HepG2 (cell line): ENCODE data around the gene KLF16. TPM values are rescaled to one million over a fixed set of nuclear protein-coding genes. Genes with fewer than 3 reads are reported as not detected.
A peak's percentile ranks its signal among the peaks of the same experiment; 100 is the strongest.

Experiments
- ATAC-seq: fragments of 200-7000 bp; cut with Tn5 transposase; 3 replicates; pipeline ENCODE4 v1.9.1; 2020; ENCODE audit warnings: mild to moderate bottlenecking, moderate library complexity
- BruUV-seq: library from RNA; stranded (reverse); fragments of 400-500 nt; replicated peaks from 2 replicates; lab custom pipeline; 2021; lab: Mats Ljungman, UMichigan
- CTCF ChIA-PET: fragments of 300-600 bp; formaldehyde crosslinking; extraction: SDS; loops from one replicate; lab custom pipeline; 2021; ENCODE audit warnings: low total read pairs, inconsistent platforms, low intra/inter-chr PET ratio; lab: Yijun Ruan, JAX
- POLR2A ChIA-PET: fragments of 350-600 bp; sonication (Branson Sonifier 250); formaldehyde crosslinking; loops from one replicate; lab custom pipeline; 2020; ENCODE audit warnings: antibody characterized with exemption, inconsistent platforms; lab: Yijun Ruan, JAX
- DNase-seq: peaks from one replicate; pipeline ENCODE4 v3.0.0-alpha.2; 2015; ENCODE audit warnings: low spot score
- FAIRE-seq: peaks from 3 replicates; lab custom pipeline; 2011; peaks lifted over from hg19 to GRCh38; lab: Jason Lieb, UNC
- H2AFZ ChIP-seq: one replicate; pipeline ENCODE4 v1.6.1; 2011; ENCODE audit warnings: low read length, inconsistent platforms
- H3K27ac ChIP-seq: fragments of 300-600 bp; 3 replicates; pipeline ENCODE4 v1.8.0; 2011; ENCODE audit warnings: mixed run types, mild to moderate bottlenecking, mixed read lengths, low read length, inconsistent platforms; ENCODE audit not compliant: insufficient read depth; ENCODE audit errors: extremely low read length
- H3K27me3 ChIP-seq, 2 experiments: fragments of 200-600 bp in 1 of 2; 2 replicates in 1 of 2; 3 replicates in 1 of 2; pipeline versions ENCODE4 v1.6.0 to v1.8.0; 2011; ENCODE audit warnings: low read length in 2 of 2, mild to moderate bottlenecking in 2 of 2, moderate library complexity in 2 of 2, inconsistent platforms in 1 of 2; ENCODE audit not compliant: insufficient read depth in 2 of 2, control insufficient read depth in 1 of 2
- H3K36me3 ChIP-seq, 2 experiments: fragments of 200-600 bp in 1 of 2; replicated peaks in 1 of 2; 2 replicates in 1 of 2; 3 replicates in 1 of 2; pipeline versions ENCODE4 v1.5.1 to v1.8.0; 2011; ENCODE audit warnings: low read length in 2 of 2, inconsistent platforms in 1 of 2; ENCODE audit not compliant: insufficient read depth in 2 of 2, control insufficient read depth in 1 of 2
- H3K4me1 ChIP-seq: 2 replicates; pipeline ENCODE4 v1.5.1; 2012; ENCODE audit warnings: low read length, inconsistent platforms; ENCODE audit not compliant: insufficient read depth
- H3K4me2 ChIP-seq: 2 replicates; pipeline ENCODE4 v1.6.0; 2011; ENCODE audit warnings: low read depth, low read length, inconsistent platforms
- H3K4me3 ChIP-seq, 3 experiments: fragments of 200-600 bp in 1 of 3; sonication (generic), shearing (Covaris generic) in 1 of 3; replicated peaks in 1 of 3; 2 replicates each; pipeline ENCODE4 v1.5.1; 2011 to 2016; ENCODE audit warnings: low read length in 3 of 3, inconsistent platforms in 2 of 3, low read depth in 2 of 3, mild to moderate bottlenecking in 2 of 3, control low read depth in 1 of 3, mixed read lengths in 1 of 3; ENCODE audit not compliant: insufficient read depth in 1 of 3
- H3K79me2 ChIP-seq: one replicate; pipeline ENCODE4 v1.6.1; 2011; ENCODE audit warnings: low read length, inconsistent platforms; ENCODE audit not compliant: insufficient read depth
- H3K9ac ChIP-seq: 2 replicates; pipeline ENCODE4 v1.6.0; 2011; ENCODE audit warnings: mild to moderate bottlenecking, low read depth, low read length, inconsistent platforms; ENCODE audit not compliant: insufficient read depth
- H3K9me3 ChIP-seq: 2 replicates; pipeline ENCODE4 v1.5.1; 2012; ENCODE audit warnings: mild to moderate bottlenecking, low read length
- H4K20me1 ChIP-seq: 2 replicates; pipeline ENCODE4 v1.6.0; 2011; ENCODE audit warnings: inconsistent platforms, mild to moderate bottlenecking, low read length, moderate library complexity; ENCODE audit not compliant: insufficient read depth
- EP300 ChIP-seq, 3 experiments: sonication (generic) in 1 of 3; formaldehyde crosslinking in 1 of 3; IDR thresholded peaks; 2 replicates each; pipeline versions ENCODE4 v1.5.1 to v1.6.1; 2011 to 2020; ENCODE audit warnings: low read depth in 2 of 3, low read length in 2 of 3, borderline replicate concordance in 1 of 3, improper control_type of control experiment in 1 of 3, mild to moderate bottlenecking in 1 of 3, missing genetic modification reagents in 1 of 3, moderate library complexity in 1 of 3
- FOXC1 ChIP-seq: sonication (generic); formaldehyde crosslinking; IDR thresholded peaks from 2 replicates; pipeline ENCODE4 v1.8.0; 2022; ENCODE audit warnings: mild to moderate bottlenecking, missing genetic modification reagents, borderline replicate concordance
- FOXO4 ChIP-seq: sonication (generic); formaldehyde crosslinking; conservative IDR thresholded peaks from 2 replicates; pipeline ENCODE4 v1.8.1; 2023; ENCODE audit warnings: missing genetic modification reagents
- GABPB1 ChIP-seq: IDR thresholded peaks from 2 replicates; pipeline ENCODE4 v1.6.1; 2016; ENCODE audit warnings: mild to moderate bottlenecking, missing genetic modification reagents, moderate library complexity, missing compliant biosample characterization
- GATAD2A ChIP-seq: IDR thresholded peaks from 2 replicates; pipeline ENCODE4 v1.6.1; 2016
- KAT7 ChIP-seq: IDR thresholded peaks from 2 replicates; pipeline ENCODE4 v1.6.1; 2018; ENCODE audit warnings: borderline replicate concordance, missing compliant biosample characterization
- MEIS2 ChIP-seq: sonication (generic); formaldehyde crosslinking; IDR thresholded peaks from 2 replicates; pipeline ENCODE4 v1.9.0; 2021; ENCODE audit warnings: mild to moderate bottlenecking, missing genetic modification reagents
- SAP130 ChIP-seq: IDR thresholded peaks from 2 replicates; pipeline ENCODE4 v1.6.1; 2016; ENCODE audit warnings: low read depth
- SIN3A ChIP-seq: IDR thresholded peaks from 2 replicates; pipeline ENCODE4 v1.6.1; 2011; ENCODE audit warnings: low read depth, mild to moderate bottlenecking, control low read depth, low read length, borderline replicate concordance
- SNAPC4 ChIP-seq: sonication (generic); formaldehyde crosslinking; IDR thresholded peaks from 2 replicates; pipeline ENCODE4 v1.4.0; 2020; ENCODE audit warnings: mild to moderate bottlenecking, missing genetic modification reagents
- ZNF800 ChIP-seq: sonication (generic); formaldehyde crosslinking; IDR thresholded peaks from 2 replicates; pipeline ENCODE4 v1.4.0; 2020; ENCODE audit warnings: missing genetic modification reagents
- WGBS: methylation state at CpG from one replicate; pipeline ENCODE4 v1.1.6; 2017; ENCODE audit warnings: low lambda C conversion rate; 5-methylcytosine and 5-hydroxymethylcytosine counted together
- in situ Hi-C: cut with HindIII; loops from 2 replicates; pipeline ENCODE4 v1.10.0; 2017; ENCODE audit warnings: low pct_unique_long_range_greater_than_20kb; ENCODE audit not compliant: extremely low pct_ligation_motif_present
- intact Hi-C: fragments of 100-400 bp; cut with micrococcal nuclease; formaldehyde crosslinking; loops from one replicate; pipeline ENCODE4 v1.10.0; 2022; ENCODE audit not compliant: unreplicated experiment
- polyA plus RNA-seq, 8 experiments: library from polyadenylated mRNA; depleted of rRNA in 3 of 8; stranded (reverse) in 7 of 8; unstranded in 1 of 8; fragments of >200 nt; fragmentation: Illumina TruSeq in 4 of 8; extraction: Trizol in 4 of 8; gene quantifications; 2 replicates each; pipeline versions ENCODE4 v1.2.1 to v1.2.3, GENCODE V29; 2011 to 2016; ENCODE audit warnings: low read depth in 4 of 8, missing spikeins in 1 of 8, mixed read lengths in 1 of 8; ENCODE audit not compliant: insufficient read depth in 1 of 8
- total RNA-seq, 5 experiments: library from RNA; depleted of rRNA; stranded (reverse); fragments of >200 nt; fragmentation: Illumina TruSeq; extraction: Trizol; gene quantifications; 2 replicates each; pipeline ENCODE4 v1.2.3, GENCODE V29; 2016; ENCODE audit warnings: low read depth in 1 of 5

KLF16 gene
- total and polyA plus RNA-seq, 2 of the 13 experiments (the other 11 are each of a cell fraction or from before 2014, with no cell fraction given) = 3.5 to 6.7 TPM

GRCh38 chr19:1907563-1908363 lies 44.4 kb upstream of the KLF16 start:
- in situ Hi-C loops = no loop called here
- POLR2A ChIA-PET = interaction anchor here (0.7 to 3.5 kb wide), 4 partner anchors 10 to 144 kb away, joined by 3 to 14 read pairs (median 3); no protein-coding TSS in a partner anchor
- peak; percentile 41; the same call in 1 of the 2 replicates for TF ChIP-seq MEIS2 (CRISPR knock-in tag)
- 0 out of 2 replicates have a peak, but pooled peaks have one; percentile 78 for TF ChIP-seq FOXC1 (CRISPR knock-in tag)
- TF ChIP-seq SNAPC4 (CRISPR knock-in tag) = no peak
- TF ChIP-seq GABPB1 = peak; percentile 51; the same call in 1 of the 2 replicates
- TF ChIP-seq SAP130 (CRISPR knock-in tag) = peak; percentile 68
- 0 out of 2 replicates have a peak, but pooled peaks have one; percentile 72 for TF ChIP-seq FOXO4 (CRISPR knock-in tag)
- TF ChIP-seq GATAD2A = peak; percentile 50; the same call in 1 of the 2 replicates
- TF ChIP-seq SIN3A = peak; percentile 42; the same call in 1 of the 2 replicates
- peak; percentile 71; the same call in 1 of the 2 replicates for TF ChIP-seq KAT7 (CRISPR knock-in tag)
- TF ChIP-seq ZNF800 (CRISPR knock-in tag) = 0 out of 2 replicates have a peak, but pooled peaks have one; percentile 63
- TF ChIP-seq EP300 (IDR thresholded peaks at IDR 0.05; ENCODE audit: low read depth in 2 of 2, low read length in 2 of 2) = no peak
- no peak for TF ChIP-seq EP300 (CRISPR knock-in tag; IDR thresholded peaks at IDR 0.05; ENCODE audit: borderline replicate concordance)

More at GRCh38 chr19:1907563-1908363, 44.4 kb upstream of the KLF16 start:
- H4K20me1 ChIP-seq = peaks cover 6% of the 10 kb centered on the region; the same call in 1 of the 2 replicates
- no TSS peak for BruUV-seq
- FAIRE-seq = no peak
- 0% methylated on average over 4 of the region's 43 CpGs for WGBS
- intact Hi-C loops = loop anchor here (1.0 kb wide), 1 partner anchor 22 kb away; no protein-coding TSS in a partner anchor
- H3K4me3 ChIP-seq = peak overlapping the region; percentile 57 to 82 (median 69)
- H3K9me3 ChIP-seq = no peaks in the 10 kb centered on the region
- no peak overlapping the region for H2AFZ ChIP-seq
- H3K27me3 ChIP-seq = no peaks in the 10 kb centered on the region
- peak overlapping the region; percentile 70 for H3K9ac ChIP-seq
- H3K4me1 ChIP-seq = peaks cover 62% of the 10 kb centered on the region
- peak; percentile 70 for ATAC-seq
- peaks cover 2% of the 10 kb centered on the region in 2 experiments; a peak in 3 of 5 replicates for H3K36me3 ChIP-seq
- H3K79me2 ChIP-seq = peaks cover 50% of the 10 kb centered on the region
- H3K27ac ChIP-seq = peak overlapping the region; percentile 58
- peak; percentile 55 for DNase-seq
- peak overlapping the region; percentile 81 for H3K4me2 ChIP-seq
- CTCF ChIA-PET = no interaction called here
